Thoracic aorta (tissue), 2 donors: ENCODE data around the gene NUMB. TPM values are rescaled to one million over a fixed set of nuclear protein-coding genes. Genes with fewer than 3 reads are reported as not detected.

Experiments
- ATAC-seq: fragments of 150-250 bp; one replicate; pipeline ENCODE4 v1.8.0; 2017; ENCODE audit warnings: low read depth; ENCODE audit not compliant: insufficient number of reproducible peaks, low FRiP score
- DNase-seq: peaks from one replicate; pipeline ENCODE4 v3.0.0-alpha.2; 2020; ENCODE audit warnings: low spot score
- H3K27ac ChIP-seq, 2 donors: fragments of 200-600 bp; sonication (generic); 1 replicate in 1 of 2; 2 replicates in 1 of 2; pipeline ENCODE4 v1.5.1; 2016; ENCODE audit warnings: mild to moderate bottlenecking in 2 of 2, moderate library complexity in 2 of 2
- H3K27me3 ChIP-seq: fragments of 200-600 bp; sonication (generic); replicated peaks from 2 replicates; pipeline ENCODE4 v1.6.0; 2016; ENCODE audit warnings: mild to moderate bottlenecking; ENCODE audit not compliant: insufficient read depth
- H3K36me3 ChIP-seq: fragments of 200-600 bp; sonication (generic); one replicate; pipeline ENCODE4 v1.5.1; 2016
- H3K4me1 ChIP-seq, 2 donors: fragments of 200-600 bp; sonication (generic); 1 replicate in 1 of 2; 2 replicates in 1 of 2; pipeline versions ENCODE4 v1.5.1 to v1.6.0; 2016; ENCODE audit warnings: low read depth in 2 of 2, mild to moderate bottlenecking in 1 of 2; ENCODE audit not compliant: control insufficient read depth in 1 of 2
- H3K4me3 ChIP-seq: fragments of 200-600 bp; sonication (generic); 2 replicates; pipeline ENCODE4 v1.5.1; 2016; ENCODE audit warnings: mild to moderate bottlenecking
- H3K9me3 ChIP-seq: fragments of 200-600 bp; sonication (generic); 2 replicates; pipeline ENCODE4 v1.5.1; 2016
- CTCF ChIP-seq: fragments of 200-600 bp; sonication (generic); IDR thresholded peaks from one replicate; pipeline ENCODE4 v1.5.1; 2019; ENCODE audit warnings: antibody characterized with exemption
- total RNA-seq, 2 donors: library from RNA; depleted of rRNA; stranded (reverse); fragments of >200 nt; gene quantifications; one replicate each; pipeline versions ENCODE4 v1.1.0 to v1.2.3, GENCODE V29; 2016

The NUMB gene
- total RNA-seq, 2 donors from 2014 or later: 37.0 to 65.7 TPM

GRCh38 chr14:73477618-73478266, 19.4 kb upstream of the NUMB start:
- ATAC-seq (no peak), DNase-seq (no peak)
- no peaks in the 10 kb centered on the region for H3K36me3 ChIP-seq
- no peaks in the 10 kb centered on the region for H3K4me1 ChIP-seq
- H3K27ac ChIP-seq: no peak overlapping the region
- H3K4me3 ChIP-seq: no peak overlapping the region
- no peak for TF ChIP-seq CTCF
- H3K27me3 ChIP-seq: no peaks in the 10 kb centered on the region
- no peaks in the 10 kb centered on the region for H3K9me3 ChIP-seq

- ATAC-seq (no peak), DNase-seq (no peak)
- TF ChIP-seq CTCF: no peak
- Histone ChIP-seq H3K27ac (no peak overlapping the region), H3K27me3 (no peaks in the 10 kb centered on the region), H3K4me3 (no peak overlapping the region), H3K36me3 (no peaks in the 10 kb centered on the region), H3K9me3 (no peaks in the 10 kb centered on the region), H3K4me1 (no peaks in the 10 kb centered on the region)
These were observed 18.1 kb upstream of the NUMB start for GRCh38 chr14:73476451-73476931.

GRCh38 chr14:73474952-73475351, 16.6 kb upstream of the NUMB start:
- H3K4me1 ChIP-seq: no peaks in the 10 kb centered on the region
- H3K27me3 ChIP-seq: no peaks in the 10 kb centered on the region
- no peaks in the 10 kb centered on the region for H3K9me3 ChIP-seq
- no peak overlapping the region for H3K4me3 ChIP-seq
- TF ChIP-seq CTCF: no peak
- no peak for ATAC-seq
- no peak overlapping the region for H3K27ac ChIP-seq
- no peaks in the 10 kb centered on the region for H3K36me3 ChIP-seq
- no peak for DNase-seq

GRCh38 chr14:73472185-73473114, 14.1 kb upstream of the NUMB start:
- H3K27me3 ChIP-seq: no peaks in the 10 kb centered on the region
- H3K36me3 ChIP-seq: no peaks in the 10 kb centered on the region
- no peak overlapping the region for H3K27ac ChIP-seq
- peak; percentile 69 for TF ChIP-seq CTCF
- H3K4me1 ChIP-seq: no peaks in the 10 kb centered on the region
- ATAC-seq (no peak), DNase-seq (no peak)
- no peak overlapping the region for H3K4me3 ChIP-seq
- no peaks in the 10 kb centered on the region for H3K9me3 ChIP-seq

DNA sequence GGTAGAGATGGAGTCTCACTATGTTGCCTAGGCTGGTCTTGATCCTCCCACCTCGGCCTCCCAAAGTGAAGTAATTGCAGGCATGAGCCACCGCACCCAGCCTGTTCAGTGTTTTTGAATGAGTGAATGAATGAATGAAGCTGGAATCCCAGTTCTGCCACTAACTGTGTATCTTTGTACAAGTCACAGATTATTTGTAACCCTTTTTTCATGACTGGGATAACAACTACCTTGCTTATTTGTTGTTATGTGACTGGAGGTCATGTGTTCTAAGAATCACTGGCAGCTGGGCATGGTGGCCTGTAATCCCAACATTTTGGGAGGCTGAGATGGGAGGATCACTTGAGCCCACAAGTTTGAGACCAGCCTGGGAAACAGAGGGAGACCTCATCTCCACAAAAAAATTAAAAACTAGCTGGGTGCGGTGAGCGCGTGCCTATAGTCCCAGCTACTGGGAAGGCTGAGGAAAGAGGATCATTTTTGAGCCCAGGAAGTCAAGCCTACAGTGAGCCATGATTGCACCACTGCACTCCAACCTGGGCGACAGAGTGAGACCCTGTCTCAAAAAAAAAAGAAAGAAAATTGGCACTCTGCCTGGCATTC, 13.3 kb upstream of the NUMB start:
- ATAC-seq: no peak
- no peak for TF ChIP-seq CTCF
- Histone ChIP-seq H3K9me3 (no peaks in the 10 kb centered on the region), H3K4me1 (no peaks in the 10 kb centered on the region), H3K27ac (no peak overlapping the region), H3K4me3 (no peak overlapping the region), H3K36me3 (no peaks in the 10 kb centered on the region), H3K27me3 (no peaks in the 10 kb centered on the region)
- DNase-seq: no peak
